ENCODE results near the gene GARIN3.

- TF ChIP-seq POLR2A (IDR thresholded peaks at IDR 0.05) (no peak), CTCF (IDR thresholded peaks at IDR 0.05) (no peak), POLR2AphosphoS5 (IDR thresholded peaks at IDR 0.05) (no peak)
These were observed 49.5 kb downstream of the GARIN3 start for GRCh38 chr5:157116483-157116954.
